GM19455 (cell line): Measurements from ENCODE around the gene UGP2.
"Not testable (repeated sequence)": the region's sequence is repeated elsewhere in the genome, so short reads cannot be mapped to it uniquely, and the experiment has no call there.

Experiments used
- ATAC-seq: cut with Tn5 transposase; IDR thresholded peaks from one replicate; pipeline ENCODE4 v1.9.1; 2021; ENCODE audit not compliant: unreplicated experiment

UGP2 gene

GRCh38 chr2:63841254-63842022 is at the start of gene UGP2:
TSS of gene UGP2 (plus strand) at chr2:63841896. CDS start at chr2:63842186, 290 bp downstream.
- peak; percentile 64 for ATAC-seq

DNA sequence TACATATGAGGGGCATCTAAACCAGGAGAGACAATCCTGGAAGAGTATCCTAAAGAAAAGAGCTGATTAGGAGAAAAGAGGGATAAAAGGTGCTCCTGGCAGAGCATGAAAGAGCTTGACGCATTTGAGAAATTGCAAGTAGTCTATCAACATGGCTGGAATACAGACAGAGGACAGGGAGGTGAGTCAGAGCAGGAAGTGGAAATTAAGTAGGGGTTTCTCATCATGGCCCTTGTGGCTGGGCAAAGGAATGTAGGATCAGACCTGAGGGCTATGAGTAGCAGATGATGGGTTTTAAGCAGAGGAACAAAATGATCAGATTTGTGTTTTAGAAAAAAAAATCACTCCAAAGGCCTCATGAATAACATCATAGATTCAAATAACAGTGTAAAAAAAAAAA is 49.2 kb upstream of the UGP2 start:
- ATAC-seq = no peak

- ATAC-seq = no peak
Measured at GRCh38 chr2:63796366-63796765, 45.3 kb upstream of the UGP2 start.

GRCh38 chr2:63796796-63797195 is 44.9 kb upstream of the UGP2 start:
- ATAC-seq = no peak

DNA sequence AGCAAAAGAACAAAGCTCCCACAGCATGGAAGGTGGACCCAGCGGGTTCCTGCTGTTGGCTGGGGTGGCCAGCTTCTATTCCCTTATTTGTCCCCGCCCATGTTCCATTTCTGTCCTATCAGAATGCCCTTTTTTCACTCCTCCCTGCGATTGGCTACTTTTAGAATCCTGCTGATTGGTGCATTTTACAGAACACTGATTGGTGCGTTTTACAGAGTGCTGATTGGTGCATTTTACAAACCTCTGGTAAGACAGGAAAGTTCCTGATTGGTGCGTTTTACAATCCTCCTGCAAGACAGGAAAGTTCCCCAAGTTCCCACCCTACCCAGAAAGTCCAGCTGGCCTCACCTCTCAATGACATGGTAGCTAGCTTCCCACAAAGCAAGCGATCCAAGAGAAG is 40.2 kb upstream of the UGP2 start:
- no peak for ATAC-seq

- ATAC-seq = no peak
Measured at GRCh38 chr2:63805412-63805811, 36.3 kb upstream of the UGP2 start.

- ATAC-seq = not testable (repeated sequence)
Measured at GRCh38 chr2:63808036-63808435, 33.7 kb upstream of the UGP2 start.

- not testable (repeated sequence) for ATAC-seq
Measured at GRCh38 chr2:63808911-63809310, 32.8 kb upstream of the UGP2 start.

- no peak for ATAC-seq
Measured at GRCh38 chr2:63811063-63811462, 30.6 kb upstream of the UGP2 start.

GRCh38 chr2:63811870-63812269 is 29.8 kb upstream of the UGP2 start:
- not testable (repeated sequence) for ATAC-seq

- no peak for ATAC-seq
Measured at GRCh38 chr2:63814114-63814513, 27.6 kb upstream of the UGP2 start.

DNA sequence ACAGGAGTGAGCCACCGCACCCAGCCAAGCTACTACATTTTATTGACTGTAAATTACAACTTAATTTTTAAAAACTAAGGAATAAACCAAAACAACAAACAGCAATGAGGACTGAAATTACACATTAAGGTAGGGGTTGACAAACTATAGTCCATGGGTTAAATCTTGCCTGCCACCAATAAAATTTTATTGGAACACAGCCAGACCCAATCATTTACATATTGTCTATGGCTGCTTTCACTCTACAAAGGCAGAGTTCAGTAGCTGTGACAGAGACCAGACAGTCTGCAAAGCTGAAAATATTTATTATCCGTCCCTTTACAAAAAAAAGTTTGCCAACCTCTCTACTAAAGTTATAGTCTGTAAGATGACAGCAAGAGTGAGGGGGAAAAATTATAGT is 24.3 kb upstream of the UGP2 start:
- ATAC-seq = no peak

GRCh38 chr2:63818271-63818670 is 23.4 kb upstream of the UGP2 start:
- ATAC-seq = no peak

DNA sequence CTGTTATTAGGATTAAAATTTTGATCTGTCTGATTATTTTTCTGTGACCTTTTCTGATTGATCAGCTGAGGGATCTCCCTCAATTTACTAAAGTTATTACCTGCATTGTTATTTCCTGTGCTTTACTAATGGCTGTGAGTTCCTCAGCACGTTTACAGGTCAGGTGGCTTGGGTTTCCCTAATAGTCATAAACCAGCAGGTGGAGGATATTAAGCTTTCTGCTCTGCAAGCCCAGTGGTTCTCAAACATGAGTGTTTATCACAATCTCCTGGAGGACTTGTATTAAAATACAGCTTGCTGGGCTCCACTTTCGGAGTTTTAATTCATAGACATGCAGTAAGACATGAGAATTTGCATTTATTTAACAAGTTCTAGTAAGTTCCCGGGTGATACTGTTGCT is 22.4 kb upstream of the UGP2 start:
- ATAC-seq = no peak

GRCh38 chr2:63819765-63820717 is 21.7 kb upstream of the UGP2 start:
- ATAC-seq = no peak

- no peak for ATAC-seq
Measured at GRCh38 chr2:63820969-63821368, 20.7 kb upstream of the UGP2 start.

DNA sequence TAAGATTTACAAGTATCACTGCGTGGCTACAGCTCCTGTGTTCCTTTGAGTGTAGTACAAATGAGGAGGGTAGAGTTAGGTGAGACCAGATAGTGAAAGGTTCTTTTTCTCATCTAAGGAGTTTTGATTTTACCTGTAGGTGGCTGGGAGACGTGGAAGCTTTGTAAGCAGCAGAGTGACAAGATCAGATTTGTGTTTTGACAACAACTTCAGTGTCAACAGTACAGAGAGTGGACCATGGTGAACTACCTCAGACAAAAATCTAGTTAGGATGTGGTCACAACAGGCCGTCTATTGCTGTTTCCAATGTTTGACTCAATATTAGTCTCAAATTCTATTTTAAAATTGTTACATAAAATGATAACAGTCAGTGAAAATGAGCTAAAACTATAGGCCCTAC is 20.3 kb upstream of the UGP2 start:
- no peak for ATAC-seq

DNA sequence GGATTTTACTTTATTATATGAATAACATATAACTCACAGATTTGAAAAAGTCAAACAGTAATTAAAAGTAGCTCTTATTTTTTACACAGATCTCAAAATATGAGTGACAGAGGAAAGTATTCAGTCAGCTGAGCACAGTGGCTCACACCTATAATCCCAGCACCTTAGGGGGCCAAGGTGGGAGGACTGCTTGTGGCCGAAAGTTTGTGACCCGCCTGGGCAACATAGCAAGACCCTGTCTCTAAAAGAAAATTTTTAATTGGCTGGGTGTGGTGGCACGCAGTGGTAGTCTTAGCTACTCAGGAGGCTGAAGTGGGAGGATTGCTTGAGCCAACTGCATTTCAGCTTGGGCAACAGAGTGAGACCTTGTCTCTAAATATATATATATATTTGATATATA is 19.2 kb upstream of the UGP2 start:
- ATAC-seq = no peak

DNA sequence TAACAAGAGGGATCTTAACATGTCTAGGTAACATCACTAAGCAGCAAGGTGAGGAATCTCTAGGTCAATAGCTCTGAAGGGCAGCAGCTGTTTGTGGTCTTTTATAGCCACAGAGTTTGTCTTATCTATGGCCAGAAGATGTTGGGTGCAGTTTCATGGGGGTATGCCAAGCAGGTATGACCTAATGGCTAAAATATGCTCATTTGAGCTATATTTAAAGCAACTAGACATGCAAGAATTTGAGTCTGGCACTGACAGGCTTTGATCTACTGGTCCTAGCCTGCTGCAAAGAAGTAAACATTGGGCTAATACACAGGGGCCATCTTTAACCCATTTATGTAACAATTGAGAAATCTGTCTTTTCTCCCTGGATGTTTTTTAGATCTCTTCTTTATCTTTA is 13.9 kb upstream of the UGP2 start:
- no peak for ATAC-seq

DNA sequence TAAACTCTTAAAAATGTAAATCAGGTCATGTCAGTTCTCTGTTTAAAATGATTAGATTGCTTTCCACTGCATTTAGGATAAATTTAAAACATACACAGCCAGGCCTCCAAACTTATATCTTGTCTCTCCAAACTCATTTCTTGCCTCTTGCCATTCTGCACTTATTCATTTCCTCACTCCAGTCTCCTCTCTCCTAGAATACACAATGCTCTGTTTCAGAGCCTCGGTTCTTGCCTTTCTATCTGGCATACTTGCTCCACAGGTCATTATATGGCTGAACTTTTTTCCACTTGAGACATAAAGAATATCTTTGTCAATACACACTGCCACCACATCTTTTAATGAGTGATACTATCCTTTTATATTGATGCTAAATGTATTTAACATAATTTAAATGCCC is 10.5 kb upstream of the UGP2 start:
- no peak for ATAC-seq

- ATAC-seq = no peak
Measured at GRCh38 chr2:63834401-63834800, 7.3 kb upstream of the UGP2 start.

- ATAC-seq = no peak
Measured at GRCh38 chr2:63837036-63837594, 4.6 kb upstream of the UGP2 start.
